Measurements from ENCODE around the gene BTNL9. TPM values are rescaled to one million over a fixed set of nuclear protein-coding genes. Genes with fewer than 3 reads are reported as not detected.

Gene BTNL9
- total RNA-seq, 1 donor from 2014 or later: 105 TPM

- TF ChIP-seq CTCF (IDR thresholded peaks at IDR 0.05): no peak
- Histone ChIP-seq H3K4me1 (no peaks in the 10 kb centered on the region), H3K36me3 (no peaks in the 10 kb centered on the region), H3K27me3 (no peaks in the 10 kb centered on the region), H3K4me3 (no peak overlapping the region), H3K27ac (no peak overlapping the region), H3K9me3 (no peaks in the 10 kb centered on the region)
- intact Hi-C loops (cut with DNase I): no loop called here
- no peak for DNase-seq (ENCODE audit: low spot score in 2 of 2)
Measured at GRCh38 chr5:181060924-181061323, 20.9 kb downstream of the BTNL9 start.

- Histone ChIP-seq H3K27ac (no peak overlapping the region), H3K27me3 (no peaks in the 10 kb centered on the region)
- no peak for TF ChIP-seq CTCF (IDR thresholded peaks at IDR 0.05)
Measured at GRCh38 chr5:181061645-181062044, 21.6 kb downstream of the BTNL9 start.

GRCh38 chr5:181062631-181063030 is 22.6 kb downstream of the BTNL9 start:
- no peak for TF ChIP-seq CTCF (IDR thresholded peaks at IDR 0.05)
- Histone ChIP-seq H3K4me1 (no peaks in the 10 kb centered on the region), H3K27ac (no peak overlapping the region), H3K9me3 (no peaks in the 10 kb centered on the region), H3K36me3 (no peaks in the 10 kb centered on the region), H3K4me3 (no peak overlapping the region), H3K27me3 (no peaks in the 10 kb centered on the region)
- intact Hi-C loops (cut with DNase I): no loop called here
- DNase-seq (ENCODE audit: low spot score in 2 of 2): no peak

More at GRCh38 chr5:181061645-181062044, 21.6 kb downstream of the BTNL9 start:
- no peak for DNase-seq (ENCODE audit: low spot score in 2 of 2)
- Histone ChIP-seq H3K36me3 (no peaks in the 10 kb centered on the region), H3K4me3 (no peak overlapping the region), H3K9me3 (no peaks in the 10 kb centered on the region), H3K4me1 (no peaks in the 10 kb centered on the region)
- intact Hi-C loops (cut with DNase I): no loop called here

- no peaks in the 10 kb centered on the region for H3K27me3 ChIP-seq
- H3K4me1 ChIP-seq: no peaks in the 10 kb centered on the region
- no peaks in the 10 kb centered on the region for H3K9me3 ChIP-seq
- no peaks in the 10 kb centered on the region for H3K36me3 ChIP-seq
- DNase-seq (ENCODE audit: low spot score in 2 of 2): no peak
- no peak for TF ChIP-seq CTCF (IDR thresholded peaks at IDR 0.05)
- intact Hi-C loops (cut with DNase I): no loop called here
- no peak overlapping the region for H3K4me3 ChIP-seq
- H3K27ac ChIP-seq: no peak overlapping the region
Measured at GRCh38 chr5:181063514-181063913, 23.4 kb downstream of the BTNL9 start.

- Histone ChIP-seq H3K27me3 (no peaks in the 10 kb centered on the region), H3K4me1 (no peaks in the 10 kb centered on the region), H3K36me3 (no peaks in the 10 kb centered on the region), H3K9me3 (no peaks in the 10 kb centered on the region), H3K27ac (no peak overlapping the region), H3K4me3 (no peak overlapping the region)
- no peak for DNase-seq (ENCODE audit: low spot score in 2 of 2)
- TF ChIP-seq CTCF (IDR thresholded peaks at IDR 0.05): no peak
- intact Hi-C loops (cut with DNase I): no loop called here
Measured at GRCh38 chr5:181064987-181065386, 24.9 kb downstream of the BTNL9 start.
